NCI-H1048 (cell line): ENCODE measurements around the gene NDE1.

Experiments
- DNase-seq: peaks from one replicate; lab custom pipeline; 2025; lab: John Stamatoyannopoulos, UW

NDE1 gene

DNA sequence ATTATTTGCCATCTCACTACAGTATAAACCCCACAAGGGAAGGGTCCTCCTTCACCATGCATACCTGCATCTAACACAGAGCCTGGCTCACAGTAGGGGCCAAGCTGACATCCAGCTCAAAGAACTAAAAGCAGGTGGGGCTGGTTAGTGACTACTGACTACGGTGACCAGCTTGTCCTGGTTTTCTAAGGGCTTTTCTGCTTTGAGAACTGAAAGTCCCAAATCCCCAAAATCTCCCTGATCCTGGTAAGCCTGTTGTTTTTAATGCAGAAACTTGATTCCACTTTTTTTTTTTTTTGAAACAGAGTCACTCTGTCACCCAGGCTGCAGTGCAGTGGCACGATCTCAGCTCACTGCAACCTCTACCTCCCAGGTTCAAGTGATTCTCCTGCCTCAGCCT, 89.4 kb downstream of the NDE1 start:
- no peak for DNase-seq

DNA sequence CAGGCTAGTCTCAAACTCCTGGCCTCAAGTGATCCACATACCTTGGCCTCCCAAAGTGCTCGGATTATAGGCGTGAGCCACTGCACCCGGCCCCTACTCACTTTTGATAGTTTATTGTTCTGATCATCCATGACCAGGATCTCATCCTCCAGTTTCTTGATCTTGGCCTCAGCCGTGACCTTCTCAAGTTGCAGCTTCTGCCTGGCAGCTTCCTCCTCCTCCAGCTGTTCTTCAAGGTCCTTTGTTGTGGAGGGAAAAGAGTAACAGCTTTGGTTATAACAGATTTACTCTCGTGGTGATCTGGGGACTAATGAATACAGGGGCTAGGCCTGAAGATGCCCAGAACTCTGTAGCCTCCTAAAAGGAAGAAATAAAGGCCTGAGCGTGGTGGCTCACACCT, 89.9 kb downstream of the NDE1 start:
- no peak for DNase-seq

DNA sequence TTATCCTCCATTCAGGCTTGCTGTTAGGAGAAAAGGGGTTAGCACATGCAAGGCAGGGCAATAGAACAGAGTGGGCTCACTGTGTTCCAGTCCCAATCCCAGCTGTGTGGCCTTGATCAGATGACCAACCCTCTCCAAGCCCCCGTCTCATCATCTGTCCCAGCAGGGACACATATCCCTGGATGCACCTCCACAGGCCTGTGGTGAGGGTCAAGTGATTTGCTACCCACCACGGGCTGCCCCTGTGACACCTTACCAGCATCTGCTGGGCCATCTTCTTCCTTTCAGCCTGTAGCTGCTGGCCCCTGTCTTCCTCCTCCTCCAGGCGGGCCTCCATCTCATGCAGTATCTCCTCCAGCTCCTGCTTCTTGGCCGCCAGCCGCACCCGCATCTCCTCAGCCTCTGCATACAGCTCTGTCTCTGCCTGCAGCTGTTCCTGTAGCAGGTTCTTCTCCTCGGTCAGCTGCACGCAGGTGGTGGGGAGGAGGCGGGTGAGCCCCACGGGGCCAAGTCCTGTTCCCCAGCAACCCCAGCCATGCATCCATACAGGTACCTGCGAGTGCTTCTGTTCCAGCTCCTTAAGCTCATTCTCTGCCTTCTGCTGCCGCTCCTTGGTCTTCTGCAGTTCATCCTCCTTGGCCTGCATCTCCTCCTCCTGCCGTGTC, 91.3 kb downstream of the NDE1 start:
- no peak for DNase-seq

DNA sequence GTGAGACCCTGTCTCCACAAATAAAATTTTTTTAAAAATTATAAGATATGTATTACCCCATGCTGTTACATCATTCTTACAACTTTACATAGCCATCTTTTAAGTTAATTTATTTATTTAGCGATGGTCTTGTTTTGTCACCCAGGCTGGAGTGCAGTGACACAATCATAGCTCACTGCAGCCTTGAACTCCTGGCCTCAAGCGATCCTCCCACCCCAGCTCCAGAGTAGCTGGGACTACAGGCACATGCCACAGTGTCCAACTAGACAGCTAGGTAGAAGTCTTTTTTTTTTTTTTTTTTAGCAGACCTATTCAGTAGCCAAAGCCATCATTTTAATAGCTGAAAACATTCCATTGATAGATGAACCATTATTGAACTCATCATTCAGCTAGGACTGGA, 92.7 kb downstream of the NDE1 start:
- no peak for DNase-seq

DNA sequence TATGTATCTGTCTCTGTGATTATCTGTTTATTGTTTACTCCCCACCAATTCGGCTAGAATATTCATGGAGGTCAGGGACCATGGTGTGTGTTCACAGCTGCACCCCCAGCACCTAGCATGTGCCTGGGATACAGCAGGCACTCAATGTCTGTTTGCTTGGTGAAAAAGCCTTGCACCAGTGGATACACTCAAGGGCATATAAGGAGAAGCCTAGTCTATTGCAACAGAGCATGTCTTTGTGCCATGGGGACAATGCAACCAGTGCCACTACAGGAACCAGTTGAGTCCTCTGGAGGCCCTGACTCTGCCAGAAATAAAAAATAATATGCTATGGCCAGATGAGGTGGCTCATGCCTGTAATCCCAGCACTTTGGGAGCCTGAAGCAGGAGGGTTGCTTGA, 93.6 kb downstream of the NDE1 start:
- no peak for DNase-seq

DNA sequence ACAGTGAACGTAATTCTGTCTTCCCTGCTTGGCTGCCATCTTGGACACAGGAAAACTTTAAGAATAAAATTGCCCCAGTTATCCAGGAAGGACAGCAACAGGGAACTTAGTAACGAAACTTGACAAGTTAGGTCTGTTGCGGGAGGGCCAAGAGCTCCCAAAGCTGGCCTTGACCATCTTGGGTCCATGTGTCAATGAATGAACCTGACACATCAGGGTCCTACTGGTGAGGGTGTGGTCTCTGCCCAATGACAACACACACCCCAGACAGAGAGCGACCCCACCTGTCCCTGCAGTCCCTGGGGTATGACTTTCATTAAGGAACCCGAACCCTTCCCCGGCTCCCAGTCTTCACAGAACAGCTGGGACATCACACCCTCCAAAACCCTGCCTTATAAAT, 96.3 kb downstream of the NDE1 start:
- DNase-seq = no peak

DNA sequence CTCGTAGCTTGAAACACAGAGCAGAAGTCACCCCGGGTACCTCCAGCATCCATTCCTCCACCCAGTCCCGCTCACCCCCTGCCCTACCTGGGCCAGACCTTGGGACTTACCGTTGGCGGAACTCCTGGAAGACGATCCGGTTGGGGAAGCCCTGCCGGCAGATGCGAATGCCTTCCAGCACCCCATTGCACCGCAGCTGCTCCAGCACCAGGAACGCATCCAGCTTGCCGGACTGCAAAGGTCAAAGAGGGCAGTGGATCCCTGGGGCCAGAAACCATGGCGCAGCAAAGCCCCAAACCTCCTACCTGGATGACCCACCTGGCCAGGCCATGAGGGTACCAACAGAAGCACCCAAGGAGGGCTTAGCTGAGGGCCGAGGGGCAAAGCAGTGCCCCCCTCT, 97.9 kb downstream of the NDE1 start:
- no peak for DNase-seq

DNA sequence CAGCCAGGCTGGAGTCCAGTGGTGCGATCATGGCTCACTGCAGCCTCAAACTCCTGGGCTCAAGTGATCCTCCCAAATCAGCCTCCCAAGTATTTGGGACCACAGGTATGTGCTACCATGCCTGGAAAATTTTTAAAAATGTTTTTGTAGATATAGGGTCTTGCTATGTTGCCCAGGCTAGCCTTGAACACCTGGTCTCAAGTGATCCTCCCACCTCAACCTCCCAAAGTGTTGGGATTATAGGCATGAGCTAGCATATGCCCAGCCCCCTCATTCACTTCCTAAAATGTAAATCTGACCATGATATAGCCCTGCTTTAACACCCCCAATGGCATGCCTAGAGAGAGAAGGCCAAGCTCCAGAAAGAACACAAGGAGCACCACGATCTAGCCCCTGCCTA, 98.6 kb downstream of the NDE1 start:
- DNase-seq = no peak

DNA sequence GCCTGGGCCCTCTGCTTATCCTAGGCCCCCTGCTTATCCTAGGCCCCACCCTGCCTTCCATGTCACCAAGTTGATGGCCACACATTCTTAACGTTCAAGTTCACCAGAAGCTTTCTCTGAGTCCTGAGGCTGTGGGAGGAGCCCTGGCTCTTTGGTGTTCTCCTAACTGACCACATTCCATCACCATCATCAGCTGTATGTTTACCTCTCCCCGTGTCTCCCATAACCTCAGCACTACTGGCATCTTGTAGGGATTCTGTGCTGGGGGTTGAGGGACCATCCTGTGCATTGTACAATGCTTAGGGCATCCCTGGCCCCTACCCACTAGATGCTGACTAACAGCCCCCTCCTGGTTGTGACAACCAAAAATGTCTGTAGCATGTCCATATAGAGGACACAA, 99.3 kb downstream of the NDE1 start:
- DNase-seq = no peak

DNA sequence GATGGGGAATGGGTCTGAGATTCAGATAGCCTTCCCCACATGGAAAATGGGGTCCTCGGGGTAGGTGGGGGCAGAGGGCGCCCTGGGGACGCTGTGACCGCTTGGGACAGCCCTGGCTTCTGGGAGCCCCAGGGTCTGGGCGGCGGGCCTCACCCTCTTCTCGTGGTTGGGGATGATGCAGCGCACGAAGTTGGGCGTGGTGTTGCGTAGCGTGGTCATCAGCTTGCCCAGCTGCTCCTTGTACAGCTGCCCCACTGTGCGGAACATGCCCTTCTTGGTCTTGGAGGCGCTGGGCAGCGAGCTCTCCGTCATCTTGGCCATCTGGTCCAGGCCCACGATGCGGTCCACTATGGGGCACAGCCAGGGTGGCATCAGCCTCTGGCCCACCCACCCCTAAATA, 99.9 kb downstream of the NDE1 start:
- no peak for DNase-seq

DNA sequence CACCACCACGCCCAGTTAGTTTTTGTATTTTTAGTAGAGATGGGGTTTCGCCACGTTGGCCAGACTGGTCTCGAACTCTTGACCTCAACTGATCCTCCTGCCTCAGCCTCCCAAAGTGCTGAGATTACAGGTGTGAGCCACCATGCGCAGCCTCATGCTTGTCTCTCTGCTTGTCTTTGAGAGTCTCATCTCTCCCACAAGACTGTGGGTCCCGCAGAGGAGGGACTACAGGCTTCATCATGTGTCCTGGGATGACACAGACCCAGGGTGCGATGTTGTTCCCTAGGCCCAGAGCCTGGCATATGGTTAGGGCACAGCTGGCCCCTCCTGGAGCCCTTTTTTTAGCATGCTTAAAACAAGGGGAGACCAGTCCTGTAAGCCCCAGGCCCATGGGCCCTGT, 101.9 kb downstream of the NDE1 start:
- DNase-seq = no peak

DNA sequence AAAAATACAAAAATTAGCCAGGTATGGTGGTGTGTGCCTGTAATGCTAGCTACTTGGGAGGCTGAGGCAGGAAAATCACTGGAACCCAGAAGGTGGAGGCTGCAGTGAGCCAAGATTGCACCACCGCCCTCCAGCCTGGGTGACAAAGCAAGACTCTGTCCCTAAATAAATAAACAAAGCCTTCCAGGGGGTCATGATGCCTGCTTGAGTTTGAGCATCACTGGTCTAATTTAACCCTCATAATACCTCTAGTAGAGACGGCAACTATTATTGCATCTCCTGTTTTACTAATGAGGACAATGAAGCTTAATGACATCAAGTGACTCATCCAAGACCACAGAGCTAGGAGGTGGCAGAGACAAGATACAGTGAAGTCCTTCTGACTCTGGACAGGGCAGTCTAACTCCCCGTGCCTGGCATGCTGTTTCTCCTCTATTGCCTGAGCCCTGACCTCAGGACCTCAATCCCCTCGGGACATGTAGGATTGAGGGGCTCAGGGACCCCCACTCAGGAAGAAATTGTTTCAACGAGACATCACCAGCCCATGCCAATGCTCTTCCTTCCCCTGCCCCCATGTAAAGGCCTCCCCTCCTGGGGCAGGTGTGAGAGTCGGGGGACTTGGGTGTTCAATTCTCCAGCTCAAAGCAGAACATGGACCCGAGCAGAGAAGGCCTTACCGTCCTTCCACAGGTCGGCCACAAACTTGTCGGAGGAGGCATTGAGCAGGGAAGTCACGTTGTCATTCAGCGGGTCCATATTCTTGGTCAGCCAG, 102.9 kb downstream of the NDE1 start:
- no peak for DNase-seq

DNA sequence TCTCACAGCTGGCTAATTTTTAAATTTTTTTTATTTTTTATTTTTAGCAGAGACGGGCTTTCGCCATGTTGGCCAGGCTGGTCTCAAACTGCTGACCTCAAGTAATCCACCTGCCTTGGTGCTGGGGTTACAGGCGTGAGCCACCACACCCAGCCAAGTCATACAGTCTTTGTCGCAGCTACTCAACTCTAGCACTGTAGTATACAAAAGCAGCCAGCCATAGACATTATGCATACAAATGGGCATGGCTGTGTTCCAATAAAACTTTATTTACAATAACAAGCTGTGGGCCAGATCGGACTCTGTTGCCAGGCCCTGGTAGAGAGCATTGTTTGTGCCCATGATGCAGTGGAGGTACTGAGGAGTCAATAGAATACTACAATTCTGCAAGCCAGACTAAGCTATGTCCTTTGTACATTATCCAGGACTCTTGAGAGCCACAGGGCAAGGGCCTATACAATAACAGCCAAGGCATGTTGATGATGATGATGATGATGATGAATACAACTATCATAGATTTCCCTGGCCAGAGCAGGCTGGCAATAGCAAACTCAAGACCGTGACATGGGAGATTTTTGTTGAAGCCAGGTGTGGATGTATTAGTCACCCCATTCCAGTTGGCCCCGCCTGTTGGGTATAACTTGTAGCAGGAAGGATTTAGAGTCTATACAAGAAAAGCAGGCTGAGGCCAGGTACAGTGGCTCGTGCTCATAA, 104.9 kb downstream of the NDE1 start:
- no peak for DNase-seq

DNA sequence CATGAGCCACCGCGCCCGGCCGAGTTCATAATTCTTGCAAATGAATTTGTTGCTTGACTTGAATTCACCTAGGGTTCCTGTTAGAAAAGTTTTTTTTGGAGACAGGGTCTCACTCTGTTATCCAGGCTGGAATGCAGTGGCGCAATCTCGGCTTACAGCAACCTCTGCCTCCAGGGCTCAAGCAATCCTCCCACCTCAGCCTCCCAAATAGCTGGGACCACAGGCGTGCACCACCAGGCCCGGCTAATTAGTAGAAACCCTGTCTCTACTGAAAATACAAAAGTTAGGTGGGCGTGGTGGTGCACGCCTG, 107.0 kb downstream of the NDE1 start:
- no peak for DNase-seq

DNA sequence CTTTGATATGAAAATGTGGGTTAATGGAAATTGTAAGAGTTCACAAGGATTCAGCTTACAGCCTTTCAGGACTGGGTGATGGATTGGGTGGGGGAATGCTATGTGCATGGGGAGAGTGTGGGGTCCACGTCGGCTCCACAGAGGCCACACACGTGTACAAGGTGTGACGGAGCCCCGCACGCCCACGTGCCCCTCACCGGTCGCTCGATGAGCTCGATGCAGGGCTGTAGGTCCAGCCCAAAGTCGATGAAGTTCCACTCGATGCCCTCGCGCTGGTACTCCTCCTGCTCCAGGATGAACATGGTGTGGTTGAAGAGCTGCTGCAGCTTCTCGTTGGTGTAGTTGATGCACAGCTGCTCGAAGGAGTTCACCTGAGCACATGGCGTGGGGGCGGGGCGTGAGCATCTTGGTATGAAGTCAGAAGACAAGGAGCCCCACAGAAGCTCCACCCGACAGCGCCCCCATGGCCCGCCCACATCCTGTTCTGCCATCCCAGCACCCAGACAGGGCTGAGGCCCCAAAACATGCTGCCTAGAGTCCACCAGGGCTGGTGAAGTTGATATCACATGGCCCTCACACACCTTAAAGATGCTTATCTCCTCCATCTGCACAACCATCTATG, 107.7 kb downstream of the NDE1 start:
- DNase-seq = no peak

DNA sequence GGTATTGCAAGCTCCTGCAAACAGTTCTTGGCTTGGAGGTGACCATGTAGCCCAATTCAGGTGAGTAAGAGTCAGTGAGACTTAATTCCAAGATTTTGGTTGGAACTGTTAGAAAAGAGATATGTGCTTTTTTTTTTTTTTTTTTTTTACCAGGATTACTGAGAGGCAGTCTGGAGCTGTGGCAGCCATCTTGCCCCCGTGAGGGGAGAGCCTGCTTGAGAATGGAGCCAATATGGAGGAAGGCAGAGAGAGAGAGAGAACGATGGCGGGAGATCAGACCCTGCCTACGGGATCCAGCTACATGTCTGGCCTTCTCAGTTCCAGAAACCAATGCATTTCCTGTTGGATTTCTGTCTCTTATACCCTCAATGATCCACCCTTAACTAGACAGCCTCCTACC, 109.0 kb downstream of the NDE1 start:
- DNase-seq = no peak

DNA sequence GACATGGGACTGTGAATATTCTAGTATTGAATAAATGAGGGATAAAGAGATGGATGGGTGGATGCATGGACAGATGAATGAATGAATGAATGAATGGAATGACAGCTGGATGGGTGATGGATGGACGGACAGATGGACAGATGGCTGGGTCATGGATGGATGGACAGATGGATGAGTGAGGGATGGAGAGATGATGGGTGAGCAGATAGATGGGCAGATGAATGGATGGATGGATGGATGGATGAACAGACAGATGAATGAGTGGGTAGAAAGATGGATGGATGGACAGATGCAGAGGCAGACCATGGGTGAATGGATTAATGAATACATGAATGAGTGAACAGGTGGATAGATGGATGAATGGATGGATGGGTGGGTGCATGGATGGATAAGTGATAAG, 110.1 kb downstream of the NDE1 start:
- no peak for DNase-seq

DNA sequence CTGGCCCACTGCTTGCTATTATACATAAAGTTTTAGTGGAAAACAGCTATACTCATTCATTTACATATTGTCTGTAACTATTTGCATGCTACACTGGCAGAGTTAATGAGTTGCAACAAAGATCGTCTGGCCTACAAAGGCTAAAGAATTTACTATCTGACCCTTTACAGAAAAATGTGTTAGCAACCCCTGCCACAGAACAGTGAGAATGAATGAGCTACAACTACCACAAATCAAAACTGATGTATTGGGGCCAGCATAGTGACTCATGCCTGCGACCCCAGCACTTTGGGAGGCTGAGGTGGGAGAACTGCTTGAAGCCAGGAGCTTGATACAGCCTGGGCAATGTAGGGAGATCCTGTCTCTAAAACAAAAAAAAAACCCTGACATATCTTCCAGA, 114.1 kb downstream of the NDE1 start:
- DNase-seq = no peak

DNA sequence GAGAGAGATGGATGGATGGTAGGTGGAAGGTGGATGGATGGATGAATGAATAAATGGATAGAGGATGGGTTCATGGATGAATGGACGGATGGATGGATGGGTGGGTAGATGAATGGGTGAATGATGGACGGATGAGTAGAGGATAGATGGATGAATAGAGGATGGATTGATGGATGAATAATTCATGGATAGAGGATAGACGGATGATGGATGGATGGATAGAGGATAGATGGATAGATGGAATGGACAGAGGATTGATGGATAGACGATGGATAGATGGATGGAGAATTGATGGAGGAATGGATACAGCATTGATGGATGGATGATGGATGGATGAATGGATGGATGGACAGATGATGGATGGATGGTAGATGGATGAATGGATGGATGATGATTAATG, 115.1 kb downstream of the NDE1 start:
- no peak for DNase-seq

DNA sequence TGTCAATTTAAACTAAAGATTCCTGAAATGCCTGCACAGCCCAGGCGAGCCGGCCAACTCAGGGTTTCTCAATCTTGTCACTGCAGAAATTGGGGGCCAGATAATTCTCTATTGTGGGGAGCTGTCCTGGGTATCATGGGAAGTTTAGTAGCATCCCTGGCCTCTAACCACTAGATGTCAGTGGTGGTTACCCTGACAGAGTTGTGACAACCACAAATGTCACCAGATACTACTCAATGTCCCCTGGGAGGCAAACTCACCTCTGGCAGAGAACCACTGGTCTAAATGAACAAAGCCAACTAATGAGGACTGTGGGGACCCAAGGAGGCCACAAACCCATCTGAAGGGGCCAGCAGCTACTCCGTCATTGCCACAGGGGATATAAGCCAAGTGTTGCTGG, 115.8 kb downstream of the NDE1 start:
- no peak for DNase-seq

DNA sequence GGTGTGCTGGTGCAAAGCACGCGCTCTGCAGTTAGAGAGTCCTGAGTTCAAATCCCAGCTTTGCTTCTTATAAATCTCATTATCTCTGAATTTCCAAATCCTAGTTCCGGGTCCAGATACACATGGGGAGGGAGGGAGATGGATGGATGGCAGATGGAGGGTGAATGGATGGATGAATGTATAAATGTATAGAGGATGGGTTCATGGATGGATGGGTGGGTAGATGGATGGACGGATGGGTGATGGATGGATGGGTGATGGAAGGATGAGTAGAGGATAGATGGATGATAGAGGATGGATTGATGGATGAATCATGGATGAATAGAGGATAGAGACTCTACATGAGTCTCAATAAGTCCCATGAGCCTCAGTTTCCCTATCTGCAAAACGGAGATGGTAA, 116.9 kb downstream of the NDE1 start:
- no peak for DNase-seq

DNA sequence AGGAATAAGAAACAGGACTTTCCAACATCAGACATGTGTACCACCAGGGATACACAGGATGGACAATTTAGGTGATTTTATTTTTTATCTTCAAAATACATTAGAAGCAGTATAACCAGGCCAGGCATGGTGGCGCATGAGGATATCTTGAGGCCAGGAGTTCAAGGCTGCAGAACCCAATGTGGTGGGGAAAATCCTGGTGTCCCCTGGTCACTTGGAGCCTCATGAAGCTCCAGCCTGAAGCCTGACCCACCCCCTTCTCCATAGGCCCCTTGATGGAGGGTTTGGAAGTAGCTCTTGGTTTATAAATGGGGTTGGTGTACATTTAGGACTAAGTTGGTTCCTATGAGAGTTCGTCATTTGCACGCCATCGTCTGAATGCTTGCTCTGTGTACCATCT, 118.2 kb downstream of the NDE1 start:
- DNase-seq = no peak

DNA sequence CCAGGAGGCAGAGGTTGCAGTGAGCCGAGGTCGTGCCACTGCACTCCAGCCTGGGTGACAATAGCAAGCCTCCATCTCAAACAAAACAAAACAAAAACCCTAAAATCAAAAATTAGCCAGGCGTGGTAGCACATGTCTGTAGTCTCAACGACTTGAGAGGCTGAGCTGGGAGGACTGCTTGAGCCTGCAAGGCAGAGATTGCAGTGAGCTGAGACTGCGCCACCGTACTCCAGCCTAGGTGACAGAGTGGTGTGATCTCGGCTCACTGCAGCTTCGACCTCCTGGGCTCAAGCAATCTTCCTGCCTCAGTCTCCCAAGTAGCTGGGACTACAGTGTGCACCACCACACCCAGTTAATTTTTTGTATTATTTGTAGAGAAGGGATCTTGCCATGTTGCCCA, 119.2 kb downstream of the NDE1 start:
- DNase-seq = no peak
